ENCODE measurements around the gene PTPN23. TPM values are rescaled to one million over a fixed set of nuclear protein-coding genes. Genes with fewer than 3 reads are reported as not detected.

Gene PTPN23
- total and polyA plus RNA-seq, 4 donors = 20.4 to 52.3 (median 24.2) TPM

GRCh38 chr3:47394140-47394870 lies 13.5 kb downstream of the PTPN23 start:
- DNase-seq = peak; percentile 30 to 51 (median 36)
- 42 to 61% methylated on average over 8 of the region's 8 CpGs for WGBS, 2 donors
- Histone ChIP-seq H3K9ac (ENCODE audit: insufficient read depth in 1 of 2, low read length in 2 of 2) (no peak overlapping the region), H3K9me3 (ENCODE audit: control insufficient read depth in 4 of 4, insufficient read depth in 3 of 4, low read length in 3 of 4) (no peaks in the 10 kb centered on the region), H3K4me3 (no peak overlapping the region), H3K4me1 (ENCODE audit: control insufficient read depth in 5 of 5, insufficient read depth in 5 of 5, low read length in 5 of 5) (peaks cover 8 to 25% (median 14%) of the 10 kb centered on the region in 5 donors), H3K27me3 (ENCODE audit: control insufficient read depth in 3 of 3, insufficient read depth in 3 of 3, low read length in 2 of 3) (no peaks in the 10 kb centered on the region), H3K27ac (ENCODE audit: low read depth in 1 of 2, low read length in 1 of 2) (no peak overlapping the region), H3K36me3 (ENCODE audit: control insufficient read depth in 4 of 4, insufficient read depth in 4 of 4, low read length in 4 of 4) (peaks cover 0 to 12% (median 5%) of the 10 kb centered on the region in 4 donors)
- ATAC-seq (ENCODE audit: insufficient read depth, low FRiP score) = no peak
- TF ChIP-seq CTCF (IDR thresholded peaks at IDR 0.05; ENCODE audit: control extremely low read depth, extremely low read depth) = no peak

- Histone ChIP-seq H3K27me3 (ENCODE audit: control insufficient read depth in 3 of 3, insufficient read depth in 3 of 3, low read length in 2 of 3) (no peaks in the 10 kb centered on the region), H3K4me3 (no peak overlapping the region), H3K9me3 (ENCODE audit: control insufficient read depth in 4 of 4, insufficient read depth in 3 of 4, low read length in 3 of 4) (no peaks in the 10 kb centered on the region), H3K36me3 (ENCODE audit: control insufficient read depth in 4 of 4, insufficient read depth in 4 of 4, low read length in 4 of 4) (peaks cover 0 to 14% (median 5%) of the 10 kb centered on the region in 4 donors), H3K27ac (ENCODE audit: low read depth in 1 of 2, low read length in 1 of 2) (peak overlapping the region in 1 of 2 donors; percentile 17), H3K4me1 (ENCODE audit: control insufficient read depth in 5 of 5, insufficient read depth in 5 of 5, low read length in 5 of 5) (peaks cover 8 to 25% (median 14%) of the 10 kb centered on the region in 5 donors), H3K9ac (ENCODE audit: insufficient read depth in 1 of 2, low read length in 2 of 2) (no peak overlapping the region)
- no peak for ATAC-seq (ENCODE audit: insufficient read depth, low FRiP score)
- TF ChIP-seq CTCF (IDR thresholded peaks at IDR 0.05; ENCODE audit: control extremely low read depth, extremely low read depth) = no peak
- no peak for DNase-seq
- 57 to 70% methylated on average over 3 of the region's 3 CpGs for WGBS, 2 donors
Observed at GRCh38 chr3:47394881-47395280, 14.1 kb downstream of the PTPN23 start.

- Histone ChIP-seq H3K27me3 (ENCODE audit: control insufficient read depth in 3 of 3, insufficient read depth in 3 of 3, low read length in 2 of 3) (no peaks in the 10 kb centered on the region), H3K4me3 (no peak overlapping the region), H3K9me3 (ENCODE audit: control insufficient read depth in 4 of 4, insufficient read depth in 3 of 4, low read length in 3 of 4) (no peaks in the 10 kb centered on the region), H3K4me1 (ENCODE audit: control insufficient read depth in 5 of 5, insufficient read depth in 5 of 5, low read length in 5 of 5) (peaks cover 8 to 25% (median 14%) of the 10 kb centered on the region in 5 donors), H3K27ac (ENCODE audit: low read depth in 1 of 2, low read length in 1 of 2) (no peak overlapping the region), H3K9ac (ENCODE audit: insufficient read depth in 1 of 2, low read length in 2 of 2) (peak overlapping the region in 1 of 2 donors; percentile 53), H3K36me3 (ENCODE audit: control insufficient read depth in 4 of 4, insufficient read depth in 4 of 4, low read length in 4 of 4) (peaks cover 0 to 17% (median 5%) of the 10 kb centered on the region in 4 donors)
- TF ChIP-seq CTCF (IDR thresholded peaks at IDR 0.05; ENCODE audit: control extremely low read depth, extremely low read depth) = no peak
- 76 to 78% methylated on average over 7 of the region's 7 CpGs for WGBS, 2 donors
- DNase-seq (peak; percentile 40 to 85 (median 84)), ATAC-seq (ENCODE audit: insufficient read depth, low FRiP score) (no peak)
Observed at GRCh38 chr3:47398228-47398627, 17.4 kb downstream of the PTPN23 start.
